PC-9 (cell line): ENCODE data around the gene CORIN. TPM values are rescaled to one million over a fixed set of nuclear protein-coding genes. Genes with fewer than 3 reads are reported as not detected.

Source experiments
- microRNA-seq: library from miRNA; unstranded; fragments of <30 nt; microRNA quantifications from one replicate; pipeline ENCODE4 v1.2.0, GENCODE V29; 2021; ENCODE audit warnings: borderline number of aligned reads, borderline replicate concordance
- total RNA-seq: library from RNA; stranded (reverse); gene quantifications from 2 replicates; pipeline ENCODE4 v1.2.3, GENCODE V29; 2021

CORIN gene
- total RNA-seq, 1 experiment from 2014 or later, result not detected

Small RNA genes within 50 kb of the gene (microRNA-seq; reads per million reads assigned to microRNA genes)
- gene MIR8053, result not detected

Other genes with a start within 250 kb of the CORIN start
- 15.5 and 15.7 TPM in 2 replicates for gene NFXL1, start 76.5 kb upstream of the CORIN start, total RNA-seq
- gene CNGA1, start 178.6 kb upstream of the CORIN start, total RNA-seq, result 1.4 and 1.8 TPM in 2 replicates
- 7.0 and 8.2 TPM in 2 replicates for gene NIPAL1, start 178.7 kb upstream of the CORIN start, total RNA-seq